SK-N-MC (cell line): ENCODE data around the gene PTPRG.

ENCODE experiments used
- EZH2 ChIP-seq: fragments of 200-600 bp; sonication (generic); IDR thresholded peaks from one replicate; pipeline ENCODE4 v1.6.1; 2017; ENCODE audit warnings: antibody characterized with exemption
- POLR2AphosphoS5 ChIP-seq: IDR thresholded peaks from 2 replicates; pipeline ENCODE4 v1.6.1; 2012; ENCODE audit warnings: mild to moderate bottlenecking, low read depth, low read length, borderline replicate concordance

DNA sequence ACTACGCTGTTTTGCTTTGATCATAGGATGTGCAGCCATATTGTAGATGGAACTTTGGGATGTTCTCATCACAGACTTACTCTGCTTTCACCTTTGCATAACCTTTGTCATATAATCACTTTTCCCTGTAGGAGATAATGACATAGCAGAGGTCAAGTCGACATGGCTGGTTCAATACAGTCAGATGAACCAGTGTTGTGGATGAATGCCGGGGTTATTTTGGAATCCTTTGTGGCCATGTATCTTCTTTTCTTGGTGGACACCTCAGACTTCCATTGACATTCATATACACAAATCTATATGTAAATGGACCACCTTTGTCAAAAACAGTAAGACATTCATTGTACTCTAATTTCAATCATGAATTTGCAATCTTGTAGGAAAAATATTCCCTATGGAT lies 180.2 kb downstream of the PTPRG start:
- TF ChIP-seq POLR2AphosphoS5 (no peak), EZH2 (no peak)
